Upper lobe of left lung (tissue), 6 donors: ENCODE results near the gene SLC35C1. TPM values are rescaled to one million over a fixed set of nuclear protein-coding genes. Genes with fewer than 3 reads are reported as not detected.

Experiments
- ATAC-seq, 2 donors: fragments of 200-7000 bp; cut with Tn5 transposase; one replicate each; pipeline ENCODE4 v1.9.1; 2022; ENCODE audit warnings: mild to moderate bottlenecking in 2 of 2, moderate library complexity in 2 of 2; ENCODE audit not compliant: low FRiP score in 2 of 2
- DNase-seq, 2 donors: peaks; one replicate each; pipeline ENCODE4 v3.0.0-alpha.2; 2019 to 2020
- H3K27ac ChIP-seq, 4 donors: fragments of 200-600 bp; sonication (generic); one replicate each; pipeline ENCODE4 v1.5.1; 2016 to 2019
- H3K27me3 ChIP-seq, 4 donors: fragments of 200-600 bp; sonication (generic); one replicate each; pipeline ENCODE4 v1.5.1; 2017 to 2019
- H3K36me3 ChIP-seq, 4 donors: fragments of 200-600 bp; sonication (generic); one replicate each; pipeline ENCODE4 v1.5.1; 2016 to 2019
- H3K4me1 ChIP-seq, 4 donors: fragments of 200-600 bp; sonication (generic); one replicate each; pipeline ENCODE4 v1.5.1; 2018 to 2019
- H3K4me3 ChIP-seq, 4 donors: fragments of 200-600 bp; sonication (generic); one replicate each; pipeline ENCODE4 v1.5.1; 2017 to 2019; ENCODE audit warnings: mild to moderate bottlenecking in 2 of 4, moderate library complexity in 1 of 4
- H3K9me3 ChIP-seq, 4 donors: fragments of 200-600 bp; sonication (generic); one replicate each; pipeline ENCODE4 v1.5.1; 2018 to 2019
- CTCF ChIP-seq, 6 experiments: fragments of 450-650 bp in 4 of 6; fragments of 200-600 bp in 2 of 6; sonication (generic) in 2 of 6; IDR thresholded peaks; one replicate each; pipeline ENCODE4 v1.5.1; 2016 to 2019; ENCODE audit warnings: antibody characterized with exemption in 6 of 6
- EP300 ChIP-seq, 4 donors: sonication (generic); formaldehyde crosslinking; IDR thresholded peaks; one replicate each; pipeline ENCODE4 v1.5.1; 2017; ENCODE audit warnings: antibody characterized with exemption in 4 of 4, control low read depth in 2 of 4
- POLR2A ChIP-seq, 4 donors: fragments of 450-650 bp; IDR thresholded peaks; one replicate each; pipeline ENCODE4 v1.5.1; 2016 to 2017; ENCODE audit warnings: antibody characterized with exemption in 4 of 4, mild to moderate bottlenecking in 2 of 4
- POLR2AphosphoS5 ChIP-seq, 2 donors: sonication (generic); formaldehyde crosslinking; IDR thresholded peaks; one replicate each; pipeline ENCODE4 v1.5.1; 2017; ENCODE audit warnings: antibody characterized with exemption in 2 of 2
- WGBS, 2 donors: methylation state at CpG; one replicate each; pipeline ENCODE4 v1.1.5; 2017 to 2018; 5-methylcytosine and 5-hydroxymethylcytosine counted together
- total RNA-seq, 6 donors: library from RNA; depleted of rRNA in 4 of 6; stranded (reverse); fragments of >200 nt in 4 of 6; gene quantifications; one replicate each; pipeline versions ENCODE4 v1.1.0 to v1.2.1, GENCODE V29; 2016 to 2021
- donor health status: DM: no; HTN: no; CAD: no; lungs with moderate emphysema.
- donor health status: DM: no; HTN: yes; CAD: no; lungs with severe emphysema.

Gene SLC35C1
- total RNA-seq, 6 donors from 2014 or later, result 18.3 to 50.9 (median 24.0) TPM

GRCh38 chr11:45765107-45765668 is 39.8 kb upstream of the SLC35C1 start:
- Histone ChIP-seq H3K9me3 (no peaks in the 10 kb centered on the region), H3K27me3 (no peaks in the 10 kb centered on the region), H3K36me3 (no peaks in the 10 kb centered on the region), H3K4me3 (no peak overlapping the region), H3K4me1 (no peaks in the 10 kb centered on the region), H3K27ac (no peak overlapping the region)
- TF ChIP-seq CTCF (IDR thresholded peaks at IDR 0.05) (no peak), POLR2A (IDR thresholded peaks at IDR 0.05) (no peak), EP300 (IDR thresholded peaks at IDR 0.05) (no peak), POLR2AphosphoS5 (IDR thresholded peaks at IDR 0.05) (no peak)
- WGBS, 2 donors, result 78 to 79% methylated on average over 8 of the region's 8 CpGs
- DNase-seq (no peak), ATAC-seq (no peak)

GRCh38 chr11:45765836-45766235 is 39.1 kb upstream of the SLC35C1 start:
- Histone ChIP-seq H3K4me3 (no peak overlapping the region), H3K4me1 (peaks cover 0 to 2% (median 0%) of the 10 kb centered on the region in 4 donors), H3K27ac (no peak overlapping the region), H3K9me3 (no peaks in the 10 kb centered on the region), H3K27me3 (no peaks in the 10 kb centered on the region), H3K36me3 (no peaks in the 10 kb centered on the region)
- DNase-seq, result no peak
- no peak for ATAC-seq
- 66 to 67% methylated on average over 4 of the region's 4 CpGs for WGBS, 2 donors
- TF ChIP-seq POLR2A (IDR thresholded peaks at IDR 0.05) (no peak), CTCF (IDR thresholded peaks at IDR 0.05) (no peak), POLR2AphosphoS5 (IDR thresholded peaks at IDR 0.05) (no peak), EP300 (IDR thresholded peaks at IDR 0.05) (no peak)

GRCh38 chr11:45766469-45766868 is 38.5 kb upstream of the SLC35C1 start:
- peaks cover 0 to 9% (median 4%) of the 10 kb centered on the region in 4 donors for H3K4me1 ChIP-seq
- no peak overlapping the region for H3K4me3 ChIP-seq
- WGBS, 2 donors, result 60 to 71% methylated on average over 7 of the region's 7 CpGs
- no peak for TF ChIP-seq POLR2A (IDR thresholded peaks at IDR 0.05)
- TF ChIP-seq CTCF (IDR thresholded peaks at IDR 0.05), result no peak
- no peak for TF ChIP-seq EP300 (IDR thresholded peaks at IDR 0.05)
- TF ChIP-seq POLR2AphosphoS5 (IDR thresholded peaks at IDR 0.05), result no peak
- H3K27ac ChIP-seq, result no peak overlapping the region
- H3K36me3 ChIP-seq, result no peaks in the 10 kb centered on the region
- ATAC-seq, result no peak
- H3K27me3 ChIP-seq, result no peaks in the 10 kb centered on the region
- no peaks in the 10 kb centered on the region for H3K9me3 ChIP-seq
- DNase-seq, result no peak

- Histone ChIP-seq H3K9me3 (no peaks in the 10 kb centered on the region), H3K4me1 (peaks cover 0 to 19% (median 9%) of the 10 kb centered on the region in 4 donors), H3K27ac (no peak overlapping the region), H3K4me3 (no peak overlapping the region), H3K36me3 (no peaks in the 10 kb centered on the region), H3K27me3 (no peaks in the 10 kb centered on the region)
- 81 to 86% methylated on average over 5 of the region's 5 CpGs for WGBS, 2 donors
- ATAC-seq, result no peak
- TF ChIP-seq POLR2AphosphoS5 (IDR thresholded peaks at IDR 0.05) (no peak), EP300 (IDR thresholded peaks at IDR 0.05) (no peak), POLR2A (IDR thresholded peaks at IDR 0.05) (no peak), CTCF (IDR thresholded peaks at IDR 0.05) (no peak)
- no peak for DNase-seq
Observed at GRCh38 chr11:45768486-45768885, 36.5 kb upstream of the SLC35C1 start.

GRCh38 chr11:45769960-45770359 is 35.0 kb upstream of the SLC35C1 start:
- Histone ChIP-seq H3K4me3 (no peak overlapping the region), H3K4me1 (peaks cover 0 to 19% (median 9%) of the 10 kb centered on the region in 4 donors), H3K9me3 (no peaks in the 10 kb centered on the region), H3K27me3 (no peaks in the 10 kb centered on the region), H3K27ac (no peak overlapping the region), H3K36me3 (no peaks in the 10 kb centered on the region)
- ATAC-seq (no peak), DNase-seq (no peak)
- WGBS, 2 donors, result 88 to 92% methylated on average over 5 of the region's 5 CpGs
- TF ChIP-seq POLR2AphosphoS5 (IDR thresholded peaks at IDR 0.05) (no peak), CTCF (IDR thresholded peaks at IDR 0.05) (no peak), POLR2A (IDR thresholded peaks at IDR 0.05) (no peak), EP300 (IDR thresholded peaks at IDR 0.05) (no peak)
